ENCODE results near the gene RTKN. TPM values are rescaled to one million over a fixed set of nuclear protein-coding genes. Genes with fewer than 3 reads are reported as not detected.
"Not testable (repeated sequence)": the region's sequence is repeated elsewhere in the genome, so short reads cannot be mapped to it uniquely, and the experiment has no call there.

RTKN gene
- total RNA-seq, 1 experiment from 2014 or later, result 87.1 TPM

- Histone ChIP-seq H2BK20ac (ENCODE audit: low read depth, low read length, poor library complexity, severe bottlenecking) (no peak overlapping the region), H4K8ac (replicated peaks; ENCODE audit: insufficient read length, low read depth, low read length) (no peak overlapping the region), H3K4me2 (ENCODE audit: insufficient read depth, insufficient read length, low read length) (no peak overlapping the region), H3K79me1 (ENCODE audit: insufficient read depth, low read depth, low read length, poor library complexity, severe bottlenecking) (peaks cover 4% of the 10 kb centered on the region), H4K20me1 (ENCODE audit: control insufficient read depth, insufficient read depth, insufficient read length) (peaks cover 2% of the 10 kb centered on the region), H3K27me3 (ENCODE audit: insufficient read depth, low read length) (no peaks in the 10 kb centered on the region), H2BK12ac (ENCODE audit: insufficient read length, low read depth, low read length) (no peak overlapping the region), H3K14ac (ENCODE audit: insufficient read depth, low read length) (no peak overlapping the region; the same call in 1 of the 2 replicates), H3K79me2 (ENCODE audit: insufficient read depth, low read length) (no peaks in the 10 kb centered on the region; the same call in 1 of the 2 replicates), H3K56ac (ENCODE audit: insufficient read length, low read depth, low read length) (no peak overlapping the region), H2BK5ac (ENCODE audit: insufficient read length, low read length) (no peak overlapping the region), H4K5ac (ENCODE audit: insufficient read length, low read depth, low read length) (no peak overlapping the region), H2AK5ac (ENCODE audit: insufficient read length, low read length) (no peak overlapping the region), H3K9ac (ENCODE audit: extremely low read depth, insufficient read length, low read length) (no peak overlapping the region), H2BK120ac (ENCODE audit: low read depth, low read length, poor library complexity, severe bottlenecking) (no peak overlapping the region), H2AFZ (ENCODE audit: low read length) (no peak overlapping the region), H3K23me2 (ENCODE audit: insufficient read length, low read depth, low read length, poor library complexity, severe bottlenecking) (peaks cover 13% of the 10 kb centered on the region), H3K23ac (ENCODE audit: insufficient read length, low read depth, low read length) (no peak overlapping the region), H3K18ac (ENCODE audit: insufficient read length, low read depth, low read length) (no peak overlapping the region), H3K4me1 (ENCODE audit: insufficient read depth, low read length) (peaks cover 2% of the 10 kb centered on the region; the same call in 1 of the 2 replicates), H3K27ac (ENCODE audit: insufficient read length, low read depth, low read length) (no peak overlapping the region), H2BK15ac (ENCODE audit: low read depth, low read length) (no peak overlapping the region), H4K91ac (ENCODE audit: insufficient read length, low read depth, low read length) (no peak overlapping the region), H3K4ac (ENCODE audit: low read depth, low read length) (no peak overlapping the region), H3K9me3 (ENCODE audit: control insufficient read depth, low read depth, low read length) (no peaks in the 10 kb centered on the region), H3T11ph (ENCODE audit: low read length) (no peak overlapping the region)
- Mint-ChIP-seq H3K4me3 (peak overlapping the region in 1 of 2 experiments; percentile 29; a peak in 1 of 5 replicates), H3K4me1 (peaks cover 20 to 26% of the 10 kb centered on the region in 2 experiments), H3K27me3 (ENCODE audit: low read depth) (no peaks in the 10 kb centered on the region), H3K36me3 (ENCODE audit: insufficient read depth in 1 of 3, low read depth in 3 of 3) (peaks cover 10 to 29% (median 24%) of the 10 kb centered on the region in 3 experiments; a peak in 6 of 7 replicates), H3K27ac (peak overlapping the region in 1 of 3 experiments; percentile 47; a peak in 1 of 7 replicates), H3K9me3 (no peaks in the 10 kb centered on the region)
- DNase-seq, result peak; percentile 71
- TF ChIP-seq CTCF (conservative IDR thresholded peaks at IDR 0.05), result peak; percentile 56; the same call in 2 of the 3 replicates
- no CpG with 5 or more reads among the region's 27 CpGs for WGBS (ENCODE audit: extremely low coverage, insufficient read length, low lambda C conversion rate)
Measured at GRCh38 chr2:74461187-74462053, 19.7 kb upstream of the RTKN start.

- peak overlapping the region; percentile 96 to 97; a peak in 4 of 5 replicates for H3K4me3 Mint-ChIP-seq
- not testable (repeated sequence) for H3K14ac ChIP-seq (ENCODE audit: insufficient read depth, low read length); H4K8ac ChIP-seq (replicated peaks; ENCODE audit: insufficient read length, low read depth, low read length); H3K9me3 Mint-ChIP-seq; H4K91ac ChIP-seq (ENCODE audit: insufficient read length, low read depth, low read length); H3K9me3 ChIP-seq (ENCODE audit: control insufficient read depth, low read depth, low read length); H2AK5ac ChIP-seq (ENCODE audit: insufficient read length, low read length); H3K4me2 ChIP-seq (ENCODE audit: insufficient read depth, insufficient read length, low read length); H3K79me1 ChIP-seq (ENCODE audit: insufficient read depth, low read depth, low read length, poor library complexity, severe bottlenecking); H3K9ac ChIP-seq (ENCODE audit: extremely low read depth, insufficient read length, low read length); H3K4me1 ChIP-seq (ENCODE audit: insufficient read depth, low read length); H3T11ph ChIP-seq (ENCODE audit: low read length); H2BK15ac ChIP-seq (ENCODE audit: low read depth, low read length); H3K79me2 ChIP-seq (ENCODE audit: insufficient read depth, low read length); H2BK120ac ChIP-seq (ENCODE audit: low read depth, low read length, poor library complexity, severe bottlenecking); H3K4ac ChIP-seq (ENCODE audit: low read depth, low read length); H2BK20ac ChIP-seq (ENCODE audit: low read depth, low read length, poor library complexity, severe bottlenecking); H3K27me3 ChIP-seq (ENCODE audit: insufficient read depth, low read length); H4K20me1 ChIP-seq (ENCODE audit: control insufficient read depth, insufficient read depth, insufficient read length); H3K27me3 Mint-ChIP-seq (ENCODE audit: low read depth); H3K27ac Mint-ChIP-seq; H2AFZ ChIP-seq (ENCODE audit: low read length); H3K56ac ChIP-seq (ENCODE audit: insufficient read length, low read depth, low read length); H3K27ac ChIP-seq (ENCODE audit: insufficient read length, low read depth, low read length); H3K18ac ChIP-seq (ENCODE audit: insufficient read length, low read depth, low read length); DNase-seq; H3K23ac ChIP-seq (ENCODE audit: insufficient read length, low read depth, low read length); H2BK5ac ChIP-seq (ENCODE audit: insufficient read length, low read length); H2BK12ac ChIP-seq (ENCODE audit: insufficient read length, low read depth, low read length); H4K5ac ChIP-seq (ENCODE audit: insufficient read length, low read depth, low read length)
- H3K4me1 Mint-ChIP-seq, result peaks cover 30 to 32% of the 10 kb centered on the region in 2 experiments
- H3K36me3 Mint-ChIP-seq (ENCODE audit: insufficient read depth in 1 of 3, low read depth in 3 of 3), result peaks cover 10 to 29% (median 28%) of the 10 kb centered on the region in 3 experiments; a peak in 6 of 7 replicates
- H3K23me2 ChIP-seq (ENCODE audit: insufficient read length, low read depth, low read length, poor library complexity, severe bottlenecking), result peaks cover 17% of the 10 kb centered on the region
- no CpG with 5 or more reads among the region's 10 CpGs for WGBS (ENCODE audit: extremely low coverage, insufficient read length, low lambda C conversion rate)
Measured at GRCh38 chr2:74460187-74460586, 18.4 kb upstream of the RTKN start.
